Vagina (tissue), 2 donors: ENCODE measurements around the gene PTPN6. TPM values are rescaled to one million over a fixed set of nuclear protein-coding genes. Genes with fewer than 3 reads are reported as not detected.
A peak's percentile ranks its signal among the peaks of the same experiment; 100 is the strongest.

Source experiments
- DNase-seq, 2 donors: peaks; one replicate each; pipeline ENCODE4 v3.0.0-alpha.2; 2017; ENCODE audit errors: extremely low spot score in 2 of 2
- H3K27ac ChIP-seq: fragments of 200-600 bp; sonication (generic); one replicate; pipeline ENCODE4 v1.5.1; 2019
- H3K27me3 ChIP-seq: fragments of 200-600 bp; sonication (generic); one replicate; pipeline ENCODE4 v1.5.1; 2019
- H3K36me3 ChIP-seq, 2 donors: fragments of 200-600 bp; sonication (generic); one replicate each; pipeline ENCODE4 v1.5.1; 2017 to 2019
- H3K4me1 ChIP-seq: fragments of 200-600 bp; sonication (generic); one replicate; pipeline ENCODE4 v1.5.1; 2019
- H3K4me3 ChIP-seq, 2 donors: fragments of 200-600 bp; sonication (generic); 1 replicate in 1 of 2; 2 replicates in 1 of 2; pipeline ENCODE4 v1.5.1; 2016 to 2019
- H3K9me3 ChIP-seq: fragments of 200-600 bp; sonication (generic); one replicate; pipeline ENCODE4 v1.5.1; 2019
- CTCF ChIP-seq, 3 experiments: fragments of 450-650 bp in 2 of 3; fragments of 200-600 bp in 1 of 3; sonication (generic) in 1 of 3; IDR thresholded peaks; one replicate each; pipeline ENCODE4 v1.5.1; 2017 to 2019; ENCODE audit warnings: antibody characterized with exemption in 3 of 3, mild to moderate bottlenecking in 2 of 3, moderate library complexity in 2 of 3
- POLR2A ChIP-seq, 2 donors: fragments of 450-650 bp; IDR thresholded peaks; one replicate each; pipeline ENCODE4 v1.6.1; 2017; ENCODE audit warnings: antibody characterized with exemption in 2 of 2, mild to moderate bottlenecking in 2 of 2, moderate library complexity in 2 of 2
- POLR2AphosphoS5 ChIP-seq, 2 donors: sonication (generic); formaldehyde crosslinking; IDR thresholded peaks; one replicate each; pipeline ENCODE4 v1.9.0; 2017; ENCODE audit warnings: antibody characterized with exemption in 2 of 2, mild to moderate bottlenecking in 2 of 2, low read depth in 1 of 2; ENCODE audit not compliant: insufficient read depth in 1 of 2
- intact Hi-C: fragments of 100-400 bp; cut with DNase I; formaldehyde crosslinking; loops from one replicate; pipeline ENCODE4 v1.15.1; 2023
- total RNA-seq: library from RNA; depleted of rRNA; stranded (reverse); fragments of >200 nt; gene quantifications from one replicate; pipeline ENCODE4 v1.2.3, GENCODE V29; 2016

The PTPN6 gene
- total RNA-seq, 1 donor from 2014 or later = 17.4 TPM

DNA sequence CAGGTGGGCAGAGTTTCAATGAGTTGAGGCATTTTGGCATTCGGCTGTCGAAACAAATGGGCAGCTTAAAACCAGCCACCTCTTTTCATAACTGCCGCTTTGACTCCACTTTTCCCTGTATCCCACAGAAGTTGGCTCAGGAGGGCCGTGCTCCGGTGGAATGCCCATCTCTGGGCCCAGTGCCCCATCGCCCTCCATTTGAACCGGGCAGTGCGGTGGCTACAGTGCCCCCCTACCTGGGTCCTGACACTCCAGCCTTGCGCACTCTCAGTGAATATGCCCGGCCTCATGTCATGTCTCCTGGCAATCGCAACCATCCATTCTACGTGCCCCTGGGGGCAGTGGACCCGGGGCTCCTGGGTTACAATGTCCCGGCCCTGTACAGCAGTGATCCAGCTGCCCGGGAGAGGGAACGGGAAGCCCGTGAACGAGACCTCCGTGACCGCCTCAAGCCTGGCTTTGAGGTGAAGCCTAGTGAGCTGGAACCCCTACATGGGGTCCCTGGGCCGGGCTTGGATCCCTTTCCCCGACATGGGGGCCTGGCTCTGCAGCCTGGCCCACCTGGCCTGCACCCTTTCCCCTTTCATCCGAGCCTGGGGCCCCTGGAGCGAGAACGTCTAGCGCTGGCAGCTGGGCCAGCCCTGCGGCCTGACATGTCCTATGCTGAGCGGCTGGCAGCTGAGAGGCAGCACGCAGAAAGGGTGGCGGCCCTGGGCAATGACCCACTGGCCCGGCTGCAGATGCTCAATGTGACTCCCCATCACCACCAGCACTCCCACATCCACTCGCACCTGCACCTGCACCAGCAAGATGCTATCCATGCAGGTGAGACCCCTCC lies 12.6 kb upstream of the PTPN6 start:
- no peaks in the 10 kb centered on the region for H3K27me3 ChIP-seq
- peak overlapping the region; percentile 58 to 59 for H3K4me3 ChIP-seq
- intact Hi-C loops = no loop called here
- peaks cover 49% of the 10 kb centered on the region for H3K4me1 ChIP-seq
- peaks cover 0 to 21% of the 10 kb centered on the region in 2 donors for H3K36me3 ChIP-seq
- H3K9me3 ChIP-seq = no peaks in the 10 kb centered on the region
- TF ChIP-seq POLR2AphosphoS5 (IDR thresholded peaks at IDR 0.05; ENCODE audit: insufficient read depth in 1 of 2, low read depth in 1 of 2) = no peak
- peak in 1 of 3 experiments; percentile 4 for TF ChIP-seq CTCF (IDR thresholded peaks at IDR 0.05)
- peak overlapping the region; percentile 94 for H3K27ac ChIP-seq
- no peak for DNase-seq

DNA sequence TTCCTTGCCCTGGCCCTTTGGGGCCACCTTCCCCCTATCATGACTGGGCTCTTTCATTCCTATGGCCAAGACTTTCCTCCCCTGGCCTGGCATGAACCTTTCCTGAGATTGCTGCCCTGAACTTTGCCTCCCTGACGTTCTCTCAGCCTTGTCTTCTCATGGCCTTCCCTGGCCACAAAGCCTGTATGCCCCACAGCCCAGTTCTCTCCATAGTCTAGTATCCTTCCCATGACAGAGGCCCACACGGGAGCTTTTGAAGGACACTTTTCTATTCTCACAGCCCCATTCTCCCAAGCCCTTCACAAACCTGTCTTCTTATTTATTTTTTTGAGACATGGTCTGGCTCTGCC lies 12.0 kb upstream of the PTPN6 start:
- DNase-seq = no peak
- H3K4me1 ChIP-seq = peaks cover 43% of the 10 kb centered on the region
- TF ChIP-seq CTCF (IDR thresholded peaks at IDR 0.05) (no peak), POLR2A (IDR thresholded peaks at IDR 0.05) (no peak), POLR2AphosphoS5 (IDR thresholded peaks at IDR 0.05; ENCODE audit: insufficient read depth in 1 of 2, low read depth in 1 of 2) (no peak)
- H3K9me3 ChIP-seq = no peaks in the 10 kb centered on the region
- H3K4me3 ChIP-seq = no peak overlapping the region
- H3K27me3 ChIP-seq = no peaks in the 10 kb centered on the region
- H3K36me3 ChIP-seq = peaks cover 0 to 16% of the 10 kb centered on the region in 2 donors
- peak overlapping the region; percentile 94 for H3K27ac ChIP-seq
- intact Hi-C loops = no loop called here

DNA sequence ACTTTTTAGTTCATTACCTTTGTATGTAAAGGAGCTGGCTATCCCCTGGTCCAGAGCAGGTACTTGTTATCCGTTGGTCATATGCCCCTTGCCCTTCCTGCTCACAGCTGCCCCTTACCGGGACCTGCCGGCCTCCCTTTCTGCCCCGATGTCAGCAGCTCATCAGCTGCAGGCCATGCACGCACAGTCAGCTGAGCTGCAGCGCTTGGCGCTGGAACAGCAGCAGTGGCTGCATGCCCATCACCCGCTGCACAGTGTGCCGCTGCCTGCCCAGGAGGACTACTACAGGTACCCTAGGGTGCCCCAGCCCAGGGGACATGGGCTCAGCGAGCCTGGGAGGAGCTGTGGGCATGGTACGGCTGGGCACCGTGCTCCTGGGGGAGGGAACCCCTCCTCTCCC lies 9.9 kb upstream of the PTPN6 start:
- intact Hi-C loops = loop anchor here (5.0 kb wide), 1 partner anchor 151 kb away; the partner anchor contains the start of gene C1R
- no peak for DNase-seq
- no peaks in the 10 kb centered on the region for H3K9me3 ChIP-seq
- no peaks in the 10 kb centered on the region for H3K27me3 ChIP-seq
- H3K36me3 ChIP-seq = no peaks in the 10 kb centered on the region
- peak in 1 of 2 donors; percentile 50 for TF ChIP-seq POLR2AphosphoS5 (IDR thresholded peaks at IDR 0.05; ENCODE audit: insufficient read depth in 1 of 2, low read depth in 1 of 2)
- TF ChIP-seq POLR2A (IDR thresholded peaks at IDR 0.05) = no peak
- H3K27ac ChIP-seq = no peak overlapping the region
- no peak overlapping the region for H3K4me3 ChIP-seq
- peaks cover 58% of the 10 kb centered on the region for H3K4me1 ChIP-seq

GRCh38 chr12:6941782-6942181 lies 9.4 kb upstream of the PTPN6 start:
- intact Hi-C loops = loop anchor here (5.0 kb wide), 1 partner anchor 151 kb away; the partner anchor contains the start of gene C1R
- peaks cover 60% of the 10 kb centered on the region for H3K4me1 ChIP-seq

DNA sequence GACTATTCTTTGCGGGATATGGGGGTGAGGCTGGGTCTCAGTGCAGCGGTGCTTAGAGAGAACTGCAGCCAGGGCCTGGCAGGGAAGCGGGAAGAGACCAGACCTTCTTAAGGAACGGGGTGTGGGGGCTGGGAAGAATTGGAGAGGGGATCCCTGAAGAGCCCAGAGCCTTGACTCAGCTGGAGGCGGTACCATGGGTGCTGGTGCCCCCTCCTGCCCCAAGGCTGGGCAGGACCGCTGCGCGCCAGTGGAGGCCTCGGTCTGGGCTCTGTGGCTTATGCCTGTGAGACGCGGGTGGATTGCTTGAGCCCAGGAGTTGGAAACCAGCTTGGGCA lies 8.9 kb upstream of the PTPN6 start:
- no peaks in the 10 kb centered on the region for H3K27me3 ChIP-seq
- intact Hi-C loops = loop anchor here (5.0 kb wide), 1 partner anchor 150 kb away; the partner anchor contains the start of gene C1R

More at GRCh38 chr12:6941782-6942181, 9.4 kb upstream of the PTPN6 start:
- no peaks in the 10 kb centered on the region for H3K9me3 ChIP-seq
- H3K27ac ChIP-seq = no peak overlapping the region
- TF ChIP-seq CTCF (IDR thresholded peaks at IDR 0.05) = no peak
- TF ChIP-seq POLR2A (IDR thresholded peaks at IDR 0.05) = no peak
- no peak for TF ChIP-seq POLR2AphosphoS5 (IDR thresholded peaks at IDR 0.05; ENCODE audit: insufficient read depth in 1 of 2, low read depth in 1 of 2)
- no peak for DNase-seq
- H3K36me3 ChIP-seq = no peaks in the 10 kb centered on the region
- H3K27me3 ChIP-seq = no peaks in the 10 kb centered on the region
- no peak overlapping the region for H3K4me3 ChIP-seq

More for the DNA sequence above, 8.9 kb upstream of the PTPN6 start:
- TF ChIP-seq CTCF (IDR thresholded peaks at IDR 0.05) = no peak
- no peak for TF ChIP-seq POLR2A (IDR thresholded peaks at IDR 0.05)
- TF ChIP-seq POLR2AphosphoS5 (IDR thresholded peaks at IDR 0.05; ENCODE audit: insufficient read depth in 1 of 2, low read depth in 1 of 2) = no peak
- H3K36me3 ChIP-seq = no peaks in the 10 kb centered on the region
- no peak for DNase-seq
- no peak overlapping the region for H3K4me3 ChIP-seq
- peak overlapping the region; percentile 95 for H3K27ac ChIP-seq
- peaks cover 55% of the 10 kb centered on the region for H3K4me1 ChIP-seq
- no peaks in the 10 kb centered on the region for H3K9me3 ChIP-seq
